SK-N-MC (cell line): ENCODE measurements around the gene PPP2R5D.

Experiments
- DNase-seq: peaks from one replicate; pipeline ENCODE4 v3.0.0-alpha.2; 2011; ENCODE audit warnings: low read depth, low spot score
- H3K27ac ChIP-seq: fragments of 200-600 bp; sonication (generic); 2 replicates; pipeline ENCODE4 v1.5.1; 2016; ENCODE audit warnings: mixed run types
- H3K36me3 ChIP-seq: fragments of 200-600 bp; sonication (generic); 2 replicates; pipeline ENCODE4 v1.6.1; 2017; ENCODE audit warnings: antibody characterized with exemption, low read length, mixed read lengths; ENCODE audit not compliant: insufficient read depth
- H3K4me3 ChIP-seq: fragments of 200-600 bp; sonication (generic); 2 replicates; pipeline ENCODE4 v1.5.1; 2016
- H3K9ac ChIP-seq: fragments of 200-600 bp; sonication (generic); 2 replicates; pipeline ENCODE4 v1.8.0; 2017; ENCODE audit warnings: mixed run types, mixed read lengths; ENCODE audit not compliant: insufficient read length
- H3K9me3 ChIP-seq: fragments of 200-600 bp; sonication (generic); 2 replicates; pipeline ENCODE4 v1.6.1; 2017; ENCODE audit warnings: low read depth, mild to moderate bottlenecking, antibody characterized with exemption, low read length, moderate library complexity, mixed read lengths
- EZH2 ChIP-seq: fragments of 200-600 bp; sonication (generic); IDR thresholded peaks from one replicate; pipeline ENCODE4 v1.6.1; 2017; ENCODE audit warnings: antibody characterized with exemption
- FOXP2 ChIP-seq: optimal IDR thresholded peaks from 2 replicates; pipeline ENCODE3; 2011; ENCODE audit warnings: mild to moderate bottlenecking, moderate library complexity; ENCODE audit not compliant: insufficient read depth; ENCODE audit errors: extremely low read length, control extremely low read depth
- POLR2AphosphoS5 ChIP-seq: IDR thresholded peaks from 2 replicates; pipeline ENCODE4 v1.6.1; 2012; ENCODE audit warnings: mild to moderate bottlenecking, low read depth, low read length, borderline replicate concordance

Gene PPP2R5D

GRCh38 chr6:43016176-43016942 is 32.0 kb downstream of the PPP2R5D start:
- no peak for DNase-seq
- 0 out of 2 replicates have a peak, but pooled peaks have one; percentile 11 for TF ChIP-seq POLR2AphosphoS5
- no peak for TF ChIP-seq FOXP2
- Histone ChIP-seq H3K9me3 (no peaks in the 10 kb centered on the region), H3K27ac (no peak overlapping the region), H3K36me3 (peaks cover 53% of the 10 kb centered on the region), H3K9ac (peak overlapping the region; percentile 22), H3K4me3 (no peak overlapping the region)

- H3K9me3 ChIP-seq: no peaks in the 10 kb centered on the region
- no peak for DNase-seq
- no peak for TF ChIP-seq EZH2
- no peak for TF ChIP-seq POLR2AphosphoS5
- no peak for TF ChIP-seq FOXP2
- H3K4me3 ChIP-seq: no peak overlapping the region
- peak overlapping the region; percentile 22 for H3K9ac ChIP-seq
- peaks cover 48% of the 10 kb centered on the region for H3K36me3 ChIP-seq
- H3K27ac ChIP-seq: no peak overlapping the region
These were observed 32.6 kb downstream of the PPP2R5D start for GRCh38 chr6:43016943-43017334.

- H3K36me3 ChIP-seq: peaks cover 51% of the 10 kb centered on the region
- H3K9me3 ChIP-seq: no peaks in the 10 kb centered on the region
- DNase-seq: no peak
- H3K9ac ChIP-seq: no peak overlapping the region
- no peak for TF ChIP-seq FOXP2
- TF ChIP-seq EZH2: no peak
- TF ChIP-seq POLR2AphosphoS5: no peak
- H3K27ac ChIP-seq: peak overlapping the region; percentile 64
- no peak overlapping the region for H3K4me3 ChIP-seq
These were observed 34.8 kb downstream of the PPP2R5D start for GRCh38 chr6:43019152-43019551.

- peak overlapping the region; percentile 94 for H3K27ac ChIP-seq
- H3K36me3 ChIP-seq: peaks cover 61% of the 10 kb centered on the region
- H3K4me3 ChIP-seq: no peak overlapping the region
- DNase-seq: no peak
- no peaks in the 10 kb centered on the region for H3K9me3 ChIP-seq
- TF ChIP-seq EZH2 (no peak), POLR2AphosphoS5 (no peak), FOXP2 (no peak)
- H3K9ac ChIP-seq: no peak overlapping the region
These were observed 35.8 kb downstream of the PPP2R5D start for GRCh38 chr6:43020052-43020705.

- Histone ChIP-seq H3K9ac (peak overlapping the region; percentile 92), H3K27ac (peak overlapping the region; percentile 94), H3K36me3 (peaks cover 65% of the 10 kb centered on the region), H3K9me3 (no peaks in the 10 kb centered on the region), H3K4me3 (peak overlapping the region; percentile 97)
- no peak for DNase-seq
- TF ChIP-seq EZH2: no peak
- TF ChIP-seq POLR2AphosphoS5: no peak
- no peak for TF ChIP-seq FOXP2
These were observed 36.5 kb downstream of the PPP2R5D start for GRCh38 chr6:43020847-43021246.

GRCh38 chr6:43021270-43022047 is 37.1 kb downstream of the PPP2R5D start, which contains the start of gene RRP36:
RRP36 (plus strand) TSS chr6:43021623; CDS start chr6:43021655, 32 bp downstream.
- TF ChIP-seq POLR2AphosphoS5 (peak; percentile 91), FOXP2 (no peak)
- Histone ChIP-seq H3K4me3 (peak within 1 kb of the TSS; percentile 97), H3K9me3 (no peaks in the 10 kb centered on the region), H3K9ac (peak within 1 kb of the TSS; percentile 92), H3K36me3 (peaks cover 69% of the 10 kb centered on the region), H3K27ac (peak within 1 kb of the TSS; percentile 94)
- DNase-seq: no peak

- Histone ChIP-seq H3K9ac (no peak overlapping the region), H3K27ac (no peak overlapping the region), H3K9me3 (no peaks in the 10 kb centered on the region), H3K4me3 (no peak overlapping the region), H3K36me3 (peaks cover 72% of the 10 kb centered on the region)
- DNase-seq: no peak
- TF ChIP-seq POLR2AphosphoS5: no peak
- no peak for TF ChIP-seq EZH2
- TF ChIP-seq FOXP2: no peak
These were observed 40.1 kb downstream of the PPP2R5D start for GRCh38 chr6:43024436-43024835.

GRCh38 chr6:43026365-43026764 is 42.0 kb downstream of the PPP2R5D start:
- H3K36me3 ChIP-seq: peaks cover 68% of the 10 kb centered on the region

More at GRCh38 chr6:43026365-43026764, 42.0 kb downstream of the PPP2R5D start:
- H3K9ac ChIP-seq: no peak overlapping the region
- no peak overlapping the region for H3K4me3 ChIP-seq
- TF ChIP-seq EZH2: no peak
- TF ChIP-seq FOXP2: no peak
- TF ChIP-seq POLR2AphosphoS5: no peak
- no peak for DNase-seq
- no peak overlapping the region for H3K27ac ChIP-seq
- no peaks in the 10 kb centered on the region for H3K9me3 ChIP-seq
